Measurements from ENCODE around the gene NTRK3. TPM values are rescaled to one million over a fixed set of nuclear protein-coding genes. Genes with fewer than 3 reads are reported as not detected.

NTRK3 gene
- total RNA-seq, 2 experiments from 2014 or later: 0.78 TPM; not detected in 1

GRCh38 chr15:88234711-88235110 is 21.8 kb downstream of the NTRK3 start:
- Histone ChIP-seq H3K27me3 (ENCODE audit: control insufficient read depth in 1 of 2, insufficient read depth in 2 of 2, low read length in 2 of 2) (peaks cover 2 to 14% of the 10 kb centered on the region in 2 experiments), H3K4me3 (ENCODE audit: low read length) (no peak overlapping the region), H3K36me3 (ENCODE audit: insufficient read depth, low read length) (no peaks in the 10 kb centered on the region), H3K27ac (ENCODE audit: low read depth in 1 of 2, low read length in 2 of 2) (no peak overlapping the region), H3K4me1 (ENCODE audit: insufficient read depth, low read length) (no peaks in the 10 kb centered on the region), H3K9me3 (ENCODE audit: control insufficient read depth in 1 of 2, insufficient read depth in 1 of 2, low read length in 2 of 2) (peaks cover 0 to 10% of the 10 kb centered on the region in 2 experiments)
- ChIA-PET CTCF (no interaction called here), POLR2A (no interaction called here)
- ATAC-seq (ENCODE audit: poor library complexity): no peak
- H3K27me3 Mint-ChIP-seq: peaks cover 26% of the 10 kb centered on the region
- TF ChIP-seq CTCF (IDR thresholded peaks at IDR 0.05): no peak
- H3K4me3 Mint-ChIP-seq: no peak overlapping the region
- DNase-seq: no peak
- H3K36me3 Mint-ChIP-seq (ENCODE audit: low read depth): no peaks in the 10 kb centered on the region
- H3K4me1 Mint-ChIP-seq (ENCODE audit: low read depth): no peaks in the 10 kb centered on the region
- intact Hi-C loops (cut with DNase I, micrococcal nuclease): no loop called here
- H3K27ac Mint-ChIP-seq: no peak overlapping the region
- H3K9me3 Mint-ChIP-seq: no peaks in the 10 kb centered on the region

DNA sequence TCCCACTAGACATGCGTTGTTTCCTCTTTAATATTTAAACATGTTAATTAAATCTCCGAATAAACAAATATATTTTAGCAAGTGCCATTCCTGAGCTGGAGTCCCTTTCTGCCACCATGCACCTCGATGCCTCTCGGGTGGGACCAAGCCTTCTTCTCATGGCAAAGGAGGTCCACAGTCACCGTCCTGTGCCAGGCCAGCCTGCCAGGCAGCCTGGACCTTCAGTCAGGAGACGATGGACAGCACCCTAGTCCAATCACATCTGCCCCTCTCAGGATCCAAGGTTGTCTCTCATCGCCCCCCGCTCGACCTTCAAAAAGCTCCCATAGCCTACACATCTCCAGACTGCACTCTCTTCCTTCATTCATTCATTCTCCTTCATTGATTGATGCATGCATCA is 22.6 kb downstream of the NTRK3 start:
- DNase-seq (no peak), ATAC-seq (ENCODE audit: poor library complexity) (no peak)
- H3K27me3 Mint-ChIP-seq: peaks cover 26% of the 10 kb centered on the region
- Histone ChIP-seq H3K27ac (ENCODE audit: low read depth in 1 of 2, low read length in 2 of 2) (no peak overlapping the region), H3K36me3 (ENCODE audit: insufficient read depth, low read length) (no peaks in the 10 kb centered on the region), H3K4me1 (ENCODE audit: insufficient read depth, low read length) (no peaks in the 10 kb centered on the region), H3K4me3 (ENCODE audit: low read length) (no peak overlapping the region), H3K27me3 (ENCODE audit: control insufficient read depth in 1 of 2, insufficient read depth in 2 of 2, low read length in 2 of 2) (peaks cover 2 to 14% of the 10 kb centered on the region in 2 experiments), H3K9me3 (ENCODE audit: control insufficient read depth in 1 of 2, insufficient read depth in 1 of 2, low read length in 2 of 2) (peaks cover 0 to 10% of the 10 kb centered on the region in 2 experiments)
- intact Hi-C loops (cut with DNase I, micrococcal nuclease): no loop called here
- ChIA-PET POLR2A (no interaction called here), CTCF (no interaction called here)
- no peaks in the 10 kb centered on the region for H3K36me3 Mint-ChIP-seq (ENCODE audit: low read depth)
- H3K27ac Mint-ChIP-seq: no peak overlapping the region
- H3K4me3 Mint-ChIP-seq: no peak overlapping the region
- no peaks in the 10 kb centered on the region for H3K4me1 Mint-ChIP-seq (ENCODE audit: low read depth)
- TF ChIP-seq CTCF (IDR thresholded peaks at IDR 0.05): no peak
- no peaks in the 10 kb centered on the region for H3K9me3 Mint-ChIP-seq

- peaks cover 2 to 25% of the 10 kb centered on the region in 2 experiments for H3K27me3 ChIP-seq (ENCODE audit: control insufficient read depth in 1 of 2, insufficient read depth in 2 of 2, low read length in 2 of 2)
- no peaks in the 10 kb centered on the region for H3K36me3 ChIP-seq (ENCODE audit: insufficient read depth, low read length)
- no peaks in the 10 kb centered on the region for H3K4me1 ChIP-seq (ENCODE audit: insufficient read depth, low read length)
- Mint-ChIP-seq H3K36me3 (ENCODE audit: low read depth) (no peaks in the 10 kb centered on the region), H3K27ac (no peak overlapping the region), H3K9me3 (no peaks in the 10 kb centered on the region), H3K4me3 (no peak overlapping the region), H3K4me1 (ENCODE audit: low read depth) (no peaks in the 10 kb centered on the region), H3K27me3 (peaks cover 36% of the 10 kb centered on the region)
- no peak for TF ChIP-seq CTCF (IDR thresholded peaks at IDR 0.05)
- CTCF ChIA-PET: no interaction called here
- DNase-seq: no peak
- peaks cover 0 to 10% of the 10 kb centered on the region in 2 experiments for H3K9me3 ChIP-seq (ENCODE audit: control insufficient read depth in 1 of 2, insufficient read depth in 1 of 2, low read length in 2 of 2)
- no peak overlapping the region for H3K27ac ChIP-seq (ENCODE audit: low read depth in 1 of 2, low read length in 2 of 2)
- no peak overlapping the region for H3K4me3 ChIP-seq (ENCODE audit: low read length)
- POLR2A ChIA-PET: no interaction called here
- no peak for ATAC-seq (ENCODE audit: poor library complexity)
- intact Hi-C loops (cut with DNase I, micrococcal nuclease): no loop called here
Observed at GRCh38 chr15:88232771-88233201, 23.8 kb downstream of the NTRK3 start.

Measured in CD4-positive, alpha-beta T cell (primary cell).